Prostate gland (tissue), 2 donors: Measurements from ENCODE around the gene SLC26A11. TPM values are rescaled to one million over a fixed set of nuclear protein-coding genes. Genes with fewer than 3 reads are reported as not detected.
A peak's percentile ranks its signal among the peaks of the same experiment; 100 is the strongest.
"Not testable (repeated sequence)": the region's sequence is repeated elsewhere in the genome, so short reads cannot be mapped to it uniquely, and the experiment has no call there.

Experiments used
- DNase-seq: peaks from one replicate; pipeline ENCODE4 v3.0.0-alpha.2; 2019; ENCODE audit warnings: low spot score
- H3K27ac ChIP-seq, 2 donors: fragments of 200-600 bp; sonication (generic); 2 replicates each; pipeline ENCODE4 v1.5.1; 2017 to 2019
- H3K27me3 ChIP-seq: fragments of 200-600 bp; sonication (generic); replicated peaks from 2 replicates; pipeline ENCODE4 v1.5.1; 2019; ENCODE audit not compliant: insufficient read depth
- H3K36me3 ChIP-seq, 2 donors: fragments of 200-600 bp; sonication (generic); 1 replicate in 1 of 2; 2 replicates in 1 of 2; pipeline versions ENCODE4 v1.5.1 to v1.8.1; 2017 to 2019
- H3K4me1 ChIP-seq: fragments of 200-600 bp; sonication (generic); replicated peaks from 2 replicates; pipeline ENCODE4 v1.5.1; 2019
- H3K4me3 ChIP-seq, 2 donors: fragments of 200-600 bp; sonication (generic); 2 replicates each; pipeline ENCODE4 v1.5.1; 2017 to 2019
- H3K9me3 ChIP-seq: fragments of 200-600 bp; sonication (generic); 2 replicates; pipeline ENCODE4 v1.5.1; 2017
- POLR2A ChIP-seq: fragments of 450-650 bp; IDR thresholded peaks from one replicate; pipeline ENCODE4 v1.6.1; 2016; ENCODE audit warnings: antibody characterized with exemption, mild to moderate bottlenecking
- POLR2AphosphoS5 ChIP-seq: sonication (generic); formaldehyde crosslinking; IDR thresholded peaks from one replicate; pipeline ENCODE4 v1.6.1; 2017; ENCODE audit warnings: antibody characterized with exemption
- WGBS: methylation state at CpG from one replicate; pipeline ENCODE4 v1.1.5; 2018; 5-methylcytosine and 5-hydroxymethylcytosine counted together
- intact Hi-C: fragments of 100-400 bp; cut with DNase I; formaldehyde crosslinking; loops from one replicate; pipeline ENCODE4 v1.14.2; 2022
- total RNA-seq, 2 donors: library from RNA; depleted of rRNA; stranded (reverse); fragments of >200 nt; gene quantifications; one replicate each; pipeline ENCODE4 v1.1.0, GENCODE V29; 2016
- TF ChIP-seq, protein P1 (sequence below), 4 experiments: fragments of 200-600 bp in 2 of 4; fragments of 450-650 bp in 2 of 4; sonication (generic) in 2 of 4; IDR thresholded peaks; 1 replicate in 3 of 4; 2 replicates in 1 of 4; pipeline ENCODE4 v1.5.1; 2016 to 2019; ENCODE audit warnings: antibody characterized with exemption in 4 of 4, mild to moderate bottlenecking in 2 of 4, moderate library complexity in 2 of 4

Gene SLC26A11
- total RNA-seq, 2 donors from 2014 or later: 16.9 to 32.4 TPM

- no peaks in the 10 kb centered on the region for H3K9me3 ChIP-seq
- WGBS: 92% methylated on average over 4 of the region's 4 CpGs
Measured at GRCh38 chr17:80274871-80275449, 54.7 kb downstream of the SLC26A11 start.

DNA sequence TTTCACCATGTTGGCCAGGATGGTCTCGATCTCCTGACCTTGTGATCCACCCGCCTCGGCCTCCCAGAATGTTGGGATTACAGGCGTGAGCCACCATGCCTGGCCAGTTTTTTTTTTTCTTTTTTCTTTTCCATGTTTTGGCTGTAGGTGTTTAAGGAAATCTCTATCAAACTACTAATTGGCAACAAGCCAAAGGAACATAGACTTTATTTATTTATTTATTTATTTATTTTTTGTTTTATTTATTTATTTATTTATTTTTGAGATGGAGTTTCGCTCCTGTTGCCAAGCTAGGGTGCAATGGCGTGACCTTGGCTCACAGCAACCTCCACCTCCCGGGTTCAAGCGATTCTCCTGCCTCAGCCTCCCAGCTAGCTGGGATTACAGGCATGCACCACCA is 55.6 kb downstream of the SLC26A11 start:
- H3K4me1 ChIP-seq, intact Hi-C loops, H3K27ac ChIP-seq, H3K27me3 ChIP-seq, H3K36me3 ChIP-seq, H3K4me3 ChIP-seq, H3K9me3 ChIP-seq, DNase-seq: not testable (repeated sequence)
- WGBS: 96% methylated on average over 8 of the region's 8 CpGs

More at GRCh38 chr17:80274871-80275449, 54.7 kb downstream of the SLC26A11 start:
- no peaks in the 10 kb centered on the region for H3K27me3 ChIP-seq
- no peak for DNase-seq
- intact Hi-C loops: no loop called here
- H3K36me3 ChIP-seq: no peaks in the 10 kb centered on the region
- no peaks in the 10 kb centered on the region for H3K4me1 ChIP-seq
- TF ChIP-seq POLR2AphosphoS5: no peak
- no peak for TF ChIP-seq POLR2A
- TF ChIP-seq, protein P1, sequence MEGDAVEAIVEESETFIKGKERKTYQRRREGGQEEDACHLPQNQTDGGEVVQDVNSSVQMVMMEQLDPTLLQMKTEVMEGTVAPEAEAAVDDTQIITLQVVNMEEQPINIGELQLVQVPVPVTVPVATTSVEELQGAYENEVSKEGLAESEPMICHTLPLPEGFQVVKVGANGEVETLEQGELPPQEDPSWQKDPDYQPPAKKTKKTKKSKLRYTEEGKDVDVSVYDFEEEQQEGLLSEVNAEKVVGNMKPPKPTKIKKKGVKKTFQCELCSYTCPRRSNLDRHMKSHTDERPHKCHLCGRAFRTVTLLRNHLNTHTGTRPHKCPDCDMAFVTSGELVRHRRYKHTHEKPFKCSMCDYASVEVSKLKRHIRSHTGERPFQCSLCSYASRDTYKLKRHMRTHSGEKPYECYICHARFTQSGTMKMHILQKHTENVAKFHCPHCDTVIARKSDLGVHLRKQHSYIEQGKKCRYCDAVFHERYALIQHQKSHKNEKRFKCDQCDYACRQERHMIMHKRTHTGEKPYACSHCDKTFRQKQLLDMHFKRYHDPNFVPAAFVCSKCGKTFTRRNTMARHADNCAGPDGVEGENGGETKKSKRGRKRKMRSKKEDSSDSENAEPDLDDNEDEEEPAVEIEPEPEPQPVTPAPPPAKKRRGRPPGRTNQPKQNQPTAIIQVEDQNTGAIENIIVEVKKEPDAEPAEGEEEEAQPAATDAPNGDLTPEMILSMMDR (IDR thresholded peaks at IDR 0.05): no peak
- H3K27ac ChIP-seq: no peak overlapping the region
- no peak overlapping the region for H3K4me3 ChIP-seq

GRCh38 chr17:80277751-80278671 is 57.8 kb downstream of the SLC26A11 start:
- peak overlapping the region; percentile 2 to 13 for H3K27ac ChIP-seq
- H3K27me3 ChIP-seq: no peaks in the 10 kb centered on the region
- no peaks in the 10 kb centered on the region for H3K4me1 ChIP-seq
- peak; percentile 63 for DNase-seq
- H3K4me3 ChIP-seq: no peak overlapping the region
- 61% methylated on average over 34 of the region's 34 CpGs for WGBS
- no peak for TF ChIP-seq POLR2AphosphoS5
- no peak for TF ChIP-seq POLR2A
- TF ChIP-seq, protein P1 (IDR thresholded peaks at IDR 0.05): no peak
- no peaks in the 10 kb centered on the region for H3K36me3 ChIP-seq
- no peaks in the 10 kb centered on the region for H3K9me3 ChIP-seq
- intact Hi-C loops: no loop called here

DNA sequence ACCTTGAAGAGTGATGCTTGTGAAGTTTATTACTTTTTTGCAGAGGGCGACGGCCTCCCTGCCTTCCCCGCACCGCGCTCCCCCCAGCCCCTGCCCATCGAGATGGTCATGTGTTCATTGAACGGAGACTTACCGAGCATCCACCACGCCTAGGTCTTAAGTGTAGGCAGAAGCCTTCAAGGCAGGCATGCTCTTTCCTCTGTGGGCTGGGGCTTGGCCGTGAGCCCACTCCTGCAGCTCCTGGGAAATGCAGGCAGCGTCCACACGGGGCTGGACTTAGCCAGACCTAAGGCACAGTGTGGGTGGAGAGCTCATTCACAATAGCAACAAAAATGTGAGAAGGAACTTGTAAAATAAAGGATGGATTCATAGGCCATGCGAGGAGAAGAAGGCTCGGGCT is 59.7 kb downstream of the SLC26A11 start:
- H3K9me3 ChIP-seq: no peaks in the 10 kb centered on the region

DNA sequence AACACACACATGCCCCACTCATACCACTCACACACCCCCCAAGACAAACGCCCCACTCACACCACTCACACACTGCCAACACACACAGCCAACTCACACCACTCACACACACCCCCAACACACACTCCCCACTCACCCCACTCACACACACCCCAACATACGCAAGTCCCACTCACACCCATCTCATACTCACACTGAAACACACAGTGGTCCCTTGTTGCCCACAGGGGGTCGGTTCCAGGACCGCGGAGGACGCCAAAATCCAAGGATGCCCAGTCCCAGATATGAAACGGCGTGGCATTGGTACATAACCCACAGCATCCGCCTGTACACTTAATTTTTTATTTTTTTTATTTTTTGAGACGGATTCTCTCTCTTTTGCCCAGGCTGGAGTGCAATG is 61.3 kb downstream of the SLC26A11 start:
- TF ChIP-seq, protein P1 (IDR thresholded peaks at IDR 0.05): no peak
- TF ChIP-seq POLR2A (no peak), POLR2AphosphoS5 (no peak)
- intact Hi-C loops: no loop called here
- Histone ChIP-seq H3K4me1 (no peaks in the 10 kb centered on the region), H3K4me3 (no peak overlapping the region), H3K9me3 (no peaks in the 10 kb centered on the region), H3K27ac (no peak overlapping the region), H3K27me3 (no peaks in the 10 kb centered on the region), H3K36me3 (no peaks in the 10 kb centered on the region)
- WGBS: 87% methylated on average over 10 of the region's 10 CpGs
- DNase-seq: no peak

More for the DNA sequence above, 59.7 kb downstream of the SLC26A11 start:
- WGBS: 52% methylated on average over 14 of the region's 14 CpGs
- Histone ChIP-seq H3K27me3 (no peaks in the 10 kb centered on the region), H3K36me3 (no peaks in the 10 kb centered on the region), H3K27ac (no peak overlapping the region), H3K4me3 (no peak overlapping the region), H3K4me1 (no peaks in the 10 kb centered on the region)
- intact Hi-C loops: no loop called here
- TF ChIP-seq, protein P1 (IDR thresholded peaks at IDR 0.05): peak in 1 of 4 experiments; percentile 13
- TF ChIP-seq POLR2A (no peak), POLR2AphosphoS5 (no peak)
- DNase-seq: no peak
